Activated CD4-positive, alpha-beta T cell treated with anti-CD3 and anti-CD28 coated beads for 1 hour (primary cell): ENCODE measurements around the gene DNAH9.

Experiments
- DNase-seq: peaks from one replicate; pipeline ENCODE4 v3.0.0-alpha.2; 2020

The DNAH9 gene

DNA sequence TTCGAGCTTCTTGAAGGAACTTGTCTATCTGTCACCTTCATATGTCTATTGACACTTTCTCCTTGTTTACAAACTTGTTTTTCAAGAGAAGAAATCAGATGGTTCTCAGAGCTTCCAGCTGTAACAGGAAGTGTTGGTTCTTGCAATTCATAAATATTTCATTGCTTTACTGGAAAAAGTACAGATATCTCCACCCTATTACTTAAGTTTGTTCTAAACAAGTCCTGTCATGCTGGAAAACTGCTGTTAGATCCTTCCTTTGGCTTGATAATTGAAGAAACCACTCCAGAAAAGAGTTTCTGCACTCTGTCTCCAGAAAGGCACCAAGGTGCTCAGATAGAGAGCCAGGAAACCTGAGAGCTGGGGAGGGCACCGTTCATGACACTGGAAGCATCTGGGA, 181.6 kb downstream of the DNAH9 start:
- DNase-seq, result no peak

DNA sequence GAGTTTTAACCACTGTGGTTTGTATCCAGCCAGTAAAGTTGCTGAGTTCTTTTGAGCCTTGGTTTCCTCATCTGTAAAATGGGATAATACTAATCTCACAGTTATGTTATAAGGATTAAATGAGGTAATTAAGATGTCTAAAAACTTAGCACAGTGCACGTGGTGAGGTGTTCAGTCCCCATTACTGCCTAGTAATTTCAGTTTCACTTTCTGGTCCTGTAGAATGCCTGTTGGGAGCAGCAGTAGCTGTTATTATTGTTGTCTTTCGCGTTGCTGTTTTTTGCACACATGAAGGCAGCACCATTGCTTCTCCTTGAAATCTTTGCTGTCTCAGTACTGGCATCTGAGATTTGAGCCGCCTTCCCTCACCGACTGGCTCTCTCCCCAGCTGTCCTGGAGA, 182.4 kb downstream of the DNAH9 start:
- no peak for DNase-seq

DNA sequence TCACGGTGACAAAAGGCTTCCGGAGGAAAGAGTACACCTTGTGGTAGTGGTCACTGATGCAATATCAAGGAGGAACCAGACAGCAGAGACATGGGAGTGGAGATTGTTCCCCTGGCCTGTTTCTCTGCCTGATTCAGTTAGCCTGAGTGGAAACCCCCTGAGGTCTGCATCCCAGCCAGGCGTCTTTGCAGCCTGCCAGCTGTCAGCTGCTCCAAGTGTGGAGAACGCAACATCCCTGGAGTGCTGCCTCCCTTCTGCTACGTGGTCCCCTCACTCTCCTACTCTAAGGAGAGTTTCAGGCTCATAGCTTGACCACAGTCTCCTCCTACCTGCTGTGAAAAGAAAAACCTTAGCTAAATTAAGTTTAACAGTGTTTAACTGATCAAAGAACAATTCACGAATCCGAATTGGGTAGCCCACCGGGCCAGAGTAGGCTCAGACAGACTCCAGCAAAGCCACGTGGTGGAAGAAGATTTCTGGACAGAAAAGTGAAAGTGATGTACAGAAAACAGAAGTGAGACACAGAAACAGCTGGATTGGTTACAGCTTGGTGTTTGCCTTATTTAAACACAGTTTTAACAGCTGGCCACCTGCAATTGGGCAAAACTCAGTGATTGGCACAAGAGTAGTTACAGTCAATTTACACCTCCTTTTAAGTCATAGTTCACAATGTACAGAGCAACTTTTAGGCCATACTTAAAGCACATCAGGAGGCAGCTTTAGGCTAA, 188.6 kb downstream of the DNAH9 start:
- DNase-seq, result no peak

DNA sequence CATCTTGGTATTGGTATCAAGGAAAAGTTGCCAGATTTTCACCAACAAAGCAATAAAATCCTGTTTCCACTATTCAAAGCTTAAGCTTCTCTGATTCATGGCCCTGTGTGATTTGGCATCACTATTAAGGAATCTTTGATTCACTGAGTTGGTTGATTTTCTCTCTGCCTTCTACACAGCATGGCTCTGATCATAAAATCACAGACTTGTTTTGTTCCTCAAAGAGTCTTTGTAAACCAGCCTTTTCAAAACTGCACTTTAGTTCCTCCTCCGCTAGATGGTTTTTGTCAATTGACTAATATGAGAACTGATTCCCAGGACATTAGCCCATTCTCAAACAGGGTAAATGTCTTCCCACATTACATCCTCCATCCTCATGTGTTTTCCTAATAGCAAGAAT, 197.6 kb downstream of the DNAH9 start:
- DNase-seq, result no peak

DNA sequence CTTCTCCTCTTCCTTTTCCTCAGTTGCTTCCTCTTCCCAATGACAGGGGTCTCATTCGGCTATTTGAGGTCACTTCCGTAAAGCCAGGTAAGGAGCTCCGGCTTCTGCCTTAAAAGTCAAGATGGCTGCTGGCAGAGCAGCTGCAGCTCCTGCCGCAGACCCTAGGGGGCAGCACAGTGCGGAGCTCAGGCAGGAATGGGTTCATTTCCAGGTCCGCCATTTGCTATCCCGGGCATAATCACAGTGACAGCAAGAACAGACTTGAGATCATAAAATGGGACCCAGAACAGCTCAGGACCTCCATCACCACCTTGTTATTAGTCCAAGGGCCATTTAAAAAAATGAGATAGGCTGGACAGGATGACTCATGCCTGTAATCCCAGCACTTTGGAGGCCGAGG, 199.5 kb downstream of the DNAH9 start:
- DNase-seq, result no peak

DNA sequence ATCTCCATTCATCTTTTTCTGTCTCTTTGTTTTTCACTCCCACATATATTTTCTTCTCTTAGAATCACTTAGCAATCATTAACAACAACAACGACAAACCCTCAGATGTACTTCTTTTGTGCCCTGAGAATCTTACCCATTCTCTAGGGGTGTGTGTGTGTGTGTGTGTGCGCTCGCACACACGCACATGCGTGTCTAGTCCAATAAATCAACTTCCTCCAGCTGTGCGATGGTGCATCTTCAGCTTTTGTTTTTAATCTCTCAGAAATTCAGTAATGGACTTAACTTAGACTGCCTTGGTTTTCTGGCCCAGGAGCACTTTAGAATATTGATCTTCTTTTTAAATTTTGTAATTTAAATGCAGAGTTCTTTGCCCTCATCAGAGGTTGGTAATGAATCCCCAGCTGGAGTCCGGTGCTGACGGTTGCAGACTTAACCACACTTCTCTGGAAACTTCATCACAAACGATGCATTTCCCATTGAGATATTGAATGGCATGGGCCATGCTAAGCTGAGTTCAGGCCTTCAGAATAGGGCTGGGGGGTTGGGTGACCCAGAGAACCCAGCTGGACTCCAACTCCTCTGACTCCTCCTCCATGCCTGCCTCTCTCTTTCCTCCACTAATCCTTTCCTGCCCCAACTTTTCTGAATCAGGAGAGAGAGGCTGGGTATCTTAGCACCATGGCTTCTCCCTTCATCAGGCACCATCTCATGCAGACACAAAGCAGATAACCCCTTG, 205.1 kb downstream of the DNAH9 start:
- no peak for DNase-seq

DNA sequence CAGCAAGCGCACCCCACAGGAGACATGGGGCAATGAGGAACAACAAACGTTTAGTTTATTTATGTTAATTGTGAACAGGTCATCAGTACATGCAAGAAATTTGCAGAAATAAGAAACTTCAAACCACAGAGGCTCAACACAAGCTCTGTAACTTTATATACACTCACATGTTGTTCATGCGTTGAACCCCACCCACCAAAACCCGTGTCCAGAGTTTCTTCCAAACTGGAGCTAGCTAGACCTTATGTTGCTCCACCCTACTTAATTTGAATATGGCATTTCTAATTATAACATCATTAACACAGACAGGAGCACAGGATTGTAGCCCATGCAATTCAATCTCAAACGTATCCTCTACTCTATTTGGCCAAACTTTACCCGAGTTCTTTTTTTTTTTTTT, 206.9 kb downstream of the DNAH9 start:
- DNase-seq, result no peak

DNA sequence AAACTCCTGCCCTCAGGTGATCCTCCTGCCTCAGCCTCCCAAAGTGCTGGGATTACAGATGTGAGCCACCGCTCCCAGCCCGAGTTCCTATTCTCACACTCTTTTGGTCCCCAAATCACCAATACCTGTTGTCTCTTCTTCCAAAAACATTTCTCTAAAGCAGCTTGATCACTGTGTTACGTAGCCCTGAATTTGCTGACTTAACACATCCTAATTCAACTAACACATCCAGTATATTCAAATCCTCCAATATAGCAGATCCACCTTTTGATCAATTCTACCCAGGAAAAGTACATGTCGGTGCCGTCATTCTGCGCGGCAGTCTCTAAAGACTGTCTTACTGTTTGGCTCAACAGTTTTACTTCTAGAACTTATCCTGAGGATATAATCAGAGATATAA, 207.7 kb downstream of the DNAH9 start:
- DNase-seq, result no peak

DNA sequence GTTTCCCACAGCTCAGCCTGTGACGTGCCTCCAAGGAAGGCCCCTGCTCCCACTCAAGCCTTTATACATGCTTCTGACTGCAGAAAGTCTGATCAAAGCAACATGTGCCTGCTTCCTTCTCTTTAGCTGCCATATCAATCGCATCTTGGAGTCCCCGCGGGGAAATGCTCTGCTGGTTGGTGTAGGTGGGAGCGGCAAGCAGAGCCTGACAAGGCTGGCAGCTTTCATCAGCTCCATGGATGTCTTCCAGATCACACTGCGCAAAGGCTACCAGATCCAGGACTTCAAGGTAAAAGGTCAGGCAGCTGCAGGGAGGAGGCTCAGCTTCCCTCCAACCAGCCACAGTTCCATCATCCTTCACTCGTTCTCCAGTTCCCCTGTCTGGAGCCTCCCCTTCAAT, 209.3 kb downstream of the DNAH9 start:
- DNase-seq, result no peak

DNA sequence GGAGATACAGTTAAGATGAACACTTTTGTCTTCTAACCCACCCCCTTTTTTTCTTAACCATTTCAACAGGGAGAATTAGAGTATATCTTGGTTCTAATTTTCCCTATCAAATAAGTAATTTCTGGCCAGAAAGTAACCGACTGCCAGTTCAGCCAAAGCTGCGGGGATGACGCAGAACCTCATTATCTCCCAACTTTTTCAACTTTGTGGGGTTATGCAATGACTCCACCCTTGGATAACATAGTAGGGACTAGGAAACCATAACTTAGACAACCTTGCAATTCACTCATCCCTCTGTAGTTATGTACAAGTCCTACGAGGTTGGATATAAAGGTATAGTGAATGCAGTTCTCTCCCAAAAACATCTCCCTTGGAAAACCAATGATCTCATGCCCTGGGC, 215.0 kb downstream of the DNAH9 start:
- no peak for DNase-seq

DNA sequence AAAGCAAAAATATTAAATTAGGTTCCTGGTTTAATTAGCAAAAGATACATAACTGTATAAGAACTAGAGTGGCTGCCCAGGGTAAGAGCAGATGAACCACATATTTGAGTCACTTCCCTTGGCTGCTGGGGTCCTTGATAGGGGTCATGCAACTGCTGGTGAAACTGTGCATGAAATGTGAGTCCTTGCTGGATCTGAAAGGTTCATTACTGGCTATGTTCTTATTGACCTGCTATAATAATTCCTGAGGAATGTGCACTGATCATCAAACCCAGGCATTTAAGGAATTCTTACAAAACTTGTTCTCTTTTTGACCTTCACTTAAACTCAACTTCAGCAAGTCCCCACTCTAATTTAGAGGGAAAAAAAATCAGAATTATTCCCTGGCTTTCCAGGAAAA, 215.6 kb downstream of the DNAH9 start:
- no peak for DNase-seq

DNA sequence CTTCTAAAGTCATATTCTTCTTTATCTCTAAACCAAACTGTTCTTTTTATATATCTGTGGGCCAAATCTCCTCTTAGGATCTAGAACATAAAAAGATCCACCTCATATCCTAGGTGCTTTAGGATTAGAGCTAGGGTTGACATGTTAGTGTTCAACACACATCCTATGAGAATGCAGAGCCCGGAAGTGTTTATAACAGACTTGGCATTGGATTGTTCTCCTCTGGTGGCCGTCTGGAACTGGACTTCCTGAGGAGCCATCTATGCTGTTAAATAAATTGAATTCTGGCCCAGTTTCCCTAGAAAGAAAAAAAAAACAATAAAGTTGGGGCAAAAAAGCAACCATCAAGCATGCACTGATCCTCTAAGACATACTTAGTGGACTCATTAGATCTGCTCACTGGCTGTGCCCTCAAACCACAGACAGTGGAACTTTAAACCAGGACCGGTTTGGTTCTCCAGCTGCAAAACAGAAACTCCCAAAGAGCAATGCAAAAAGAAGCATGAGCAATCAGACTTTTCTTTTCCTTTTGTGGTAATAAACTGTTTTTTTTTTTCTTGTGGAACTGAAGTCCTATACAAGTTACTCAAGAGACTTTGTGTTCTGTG, 216.5 kb downstream of the DNAH9 start:
- no peak for DNase-seq

DNA sequence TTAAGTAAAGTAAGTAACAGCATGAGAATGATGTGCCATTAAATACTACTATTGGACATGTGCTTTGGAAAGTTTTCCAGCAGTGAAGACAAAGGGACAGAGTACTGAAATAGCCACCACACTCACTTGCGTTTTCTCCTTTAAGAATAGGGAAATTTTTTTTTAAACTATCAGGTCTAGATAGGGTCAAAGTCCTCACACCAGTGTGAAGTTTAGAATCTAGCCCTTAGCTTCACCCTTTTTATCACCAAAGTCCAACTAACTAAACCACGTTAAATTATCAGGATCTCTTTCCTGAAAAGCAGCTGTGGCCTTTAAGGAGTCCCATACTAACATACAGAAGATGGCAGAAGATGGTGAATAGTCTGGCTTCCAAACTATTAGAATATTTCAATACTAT, 218.1 kb downstream of the DNAH9 start:
- no peak for DNase-seq

DNA sequence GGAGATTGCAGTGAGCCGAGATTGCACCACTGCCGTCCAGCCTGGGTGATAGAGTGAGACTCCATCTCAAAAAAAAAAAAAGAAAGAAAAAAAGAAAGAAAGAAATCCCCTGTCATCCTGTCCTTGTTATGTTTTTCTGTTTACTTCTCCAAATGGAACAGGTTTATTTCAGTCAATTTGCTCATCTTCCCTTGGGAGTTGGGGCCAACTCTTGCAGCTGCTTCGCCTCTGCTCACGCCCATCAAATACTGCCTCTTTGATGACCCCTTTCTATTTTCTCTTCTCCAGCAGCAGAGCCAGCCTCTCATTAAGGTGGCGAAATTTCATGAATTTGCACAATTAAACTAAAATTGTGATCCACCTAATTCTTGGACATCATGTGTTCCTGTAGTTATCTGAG, 225.6 kb downstream of the DNAH9 start:
- DNase-seq, result no peak

DNA sequence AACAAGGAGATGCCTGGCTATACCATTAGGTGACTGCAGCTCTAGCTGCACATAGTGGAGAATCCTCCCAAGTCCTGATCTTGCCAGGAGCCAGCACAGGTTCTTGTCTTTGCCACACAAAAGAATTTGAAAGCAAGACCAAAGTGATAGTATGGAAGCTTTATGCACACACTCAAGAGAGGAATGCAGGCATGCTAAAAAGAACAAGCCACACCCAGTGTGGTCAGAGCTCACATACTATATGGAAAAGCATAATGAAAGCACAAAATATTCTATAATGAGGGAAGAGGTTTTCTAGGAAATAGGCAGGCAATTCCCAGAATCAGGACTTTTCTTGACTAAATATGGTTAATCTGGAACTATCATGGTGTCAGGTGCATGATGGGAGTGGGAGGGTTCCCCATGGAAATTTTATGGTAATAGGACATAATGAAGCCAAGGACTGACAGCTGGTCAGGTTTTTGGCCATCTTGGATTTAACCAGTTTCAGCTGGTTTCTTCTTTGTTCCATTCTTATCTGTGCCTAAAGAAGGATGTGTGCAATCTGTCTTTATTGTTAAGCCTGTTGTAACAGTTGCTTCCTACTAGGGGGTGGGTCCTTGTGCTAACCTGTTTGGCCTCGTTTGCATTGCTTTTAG, 227.4 kb downstream of the DNAH9 start:
- DNase-seq, result no peak

DNA sequence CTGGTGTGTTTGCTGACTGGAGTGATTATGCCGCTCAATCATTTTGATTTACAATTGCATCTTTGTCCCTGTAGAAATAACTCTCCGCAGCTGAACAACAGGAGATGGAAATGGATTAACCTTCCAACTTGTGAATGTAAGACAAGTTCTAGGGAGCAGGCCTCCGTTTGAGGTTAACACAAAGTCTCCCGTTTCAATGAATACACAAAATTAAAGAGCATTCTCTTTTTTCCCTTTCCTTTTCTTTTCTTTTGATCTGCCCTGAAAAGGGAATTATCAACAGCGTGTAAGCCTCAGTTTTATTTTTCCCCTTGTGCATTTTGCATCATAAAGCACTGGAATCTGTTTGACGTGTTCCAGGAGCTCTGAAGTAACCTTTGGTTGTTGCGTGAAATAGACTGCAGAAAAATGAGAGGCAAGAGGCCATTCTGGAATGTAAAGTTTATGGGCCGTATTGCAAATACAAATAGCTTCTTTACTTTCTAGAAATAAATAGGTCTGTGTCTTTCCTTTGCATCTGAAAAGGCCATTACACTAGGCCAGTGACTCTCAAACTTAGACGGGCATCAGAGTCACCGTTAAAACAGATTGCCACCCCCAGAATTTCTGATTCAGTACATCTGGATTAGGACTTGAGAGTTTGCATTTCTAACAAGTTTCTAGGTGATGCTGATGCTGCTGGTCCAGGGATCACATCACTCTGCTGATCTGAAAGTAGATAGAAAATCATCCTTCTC, 234.3 kb downstream of the DNAH9 start:
- no peak for DNase-seq

DNA sequence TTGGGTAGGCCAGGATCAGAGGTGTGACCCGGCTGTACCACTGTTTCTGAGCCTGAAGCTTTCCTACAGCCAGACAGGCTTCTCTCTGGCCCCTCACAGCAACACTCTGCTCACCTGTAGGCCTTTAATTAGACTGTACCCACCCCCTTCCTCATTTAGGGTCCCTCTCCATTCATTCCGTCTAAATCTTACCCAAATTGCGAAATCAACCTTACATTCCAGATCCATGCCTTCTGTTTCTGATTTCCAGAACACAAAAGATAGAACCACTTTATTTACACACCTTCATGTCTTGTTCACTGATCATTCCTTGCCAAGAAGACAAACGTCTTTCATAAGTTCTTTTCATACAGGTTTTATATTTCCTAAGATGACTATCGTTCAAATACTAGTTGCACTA, 238.2 kb downstream of the DNAH9 start:
- no peak for DNase-seq

DNA sequence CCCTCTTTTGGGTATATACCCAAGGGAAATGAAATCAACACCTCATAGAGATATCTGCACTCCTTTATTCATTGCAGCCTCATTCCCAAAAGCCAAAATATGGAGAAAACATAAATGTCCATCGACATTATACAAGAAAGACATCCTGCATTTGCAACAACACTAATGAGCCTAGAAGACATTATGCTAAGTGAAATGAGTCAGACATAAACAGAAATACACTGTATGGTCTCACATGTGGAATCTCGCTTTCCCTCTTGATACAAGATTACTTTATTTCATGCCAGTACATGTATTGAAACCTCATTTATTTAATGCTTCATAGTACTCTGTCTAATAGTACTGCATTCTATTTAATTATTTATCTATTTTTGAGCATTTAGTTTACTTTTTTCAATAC, 241.8 kb downstream of the DNAH9 start:
- no peak for DNase-seq

DNA sequence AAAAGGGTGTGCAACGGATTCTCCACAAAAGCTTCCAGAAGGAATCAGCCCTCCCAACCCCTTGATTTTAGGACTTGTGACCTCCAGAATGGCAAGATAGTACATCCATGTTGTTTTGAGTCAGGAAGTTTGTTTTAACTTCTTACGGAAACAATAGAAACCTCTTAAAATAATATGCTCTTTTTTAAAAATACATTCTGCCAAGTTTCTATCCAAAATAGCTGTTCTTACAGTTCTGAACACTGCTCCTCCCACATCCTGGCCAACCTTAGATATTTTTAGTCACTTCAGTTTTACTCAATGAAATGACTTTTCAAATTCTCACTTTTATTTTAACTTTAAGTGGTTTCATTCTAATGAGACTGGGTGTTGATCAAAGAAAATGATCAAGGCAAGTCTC, 242.6 kb downstream of the DNAH9 start:
- DNase-seq, result no peak

DNA sequence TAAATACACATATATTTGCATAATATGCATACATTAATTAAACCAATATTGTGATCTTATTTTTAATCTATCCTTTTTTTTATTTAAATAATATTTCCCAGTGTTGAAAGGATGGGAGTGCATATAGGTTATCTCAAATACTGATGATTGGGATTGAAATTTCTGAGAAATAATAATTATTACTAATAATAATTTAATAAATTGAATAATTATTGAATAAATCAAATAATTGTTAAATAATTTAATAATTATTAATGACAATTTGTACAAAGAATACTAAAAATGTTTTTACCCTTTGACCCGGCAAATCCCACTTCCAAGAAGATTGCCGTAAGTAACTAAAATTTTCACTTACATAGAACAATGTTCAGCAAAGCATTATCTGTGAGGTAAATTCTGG, 250.1 kb downstream of the DNAH9 start:
- no peak for DNase-seq

DNA sequence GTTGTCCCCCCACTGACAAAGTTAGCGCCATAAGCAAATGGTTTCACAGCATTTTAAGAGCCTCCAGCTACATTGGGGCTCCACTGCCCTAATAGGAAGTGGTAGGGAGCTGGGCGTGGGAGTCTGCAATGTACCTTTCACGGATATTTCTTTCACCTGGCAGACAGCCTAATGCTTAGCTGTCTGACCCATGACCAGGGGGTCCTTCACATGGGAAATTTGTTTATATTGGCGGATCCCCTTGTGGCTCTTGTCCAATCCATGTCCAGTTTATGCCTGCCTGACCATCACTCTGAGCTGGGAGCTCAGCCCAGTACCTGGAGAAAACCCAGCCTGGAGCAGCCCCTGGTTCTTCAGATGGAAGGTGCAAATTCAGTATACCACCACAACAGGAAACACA, 254.0 kb downstream of the DNAH9 start:
- no peak for DNase-seq

DNA sequence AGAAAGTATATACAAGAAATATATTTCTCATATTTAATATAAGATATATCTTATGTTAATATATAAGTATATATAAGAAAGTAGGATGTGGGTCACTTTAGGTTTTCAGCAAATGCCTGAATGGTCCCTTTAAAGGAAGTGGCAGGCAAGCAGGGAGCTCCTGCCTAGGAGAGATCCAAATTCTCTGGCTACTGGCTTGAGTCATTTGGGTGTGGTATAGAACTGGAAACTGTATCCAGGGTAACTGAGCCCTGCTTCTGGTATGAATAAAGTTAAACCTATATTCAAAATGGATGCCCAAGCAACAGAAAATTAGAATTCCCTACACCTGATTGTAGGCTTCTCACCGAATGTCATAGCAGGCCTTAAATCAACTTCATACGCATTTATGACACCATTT, 254.6 kb downstream of the DNAH9 start:
- DNase-seq, result no peak
